DOHH2 (cell line): ENCODE results near the gene MYOF.

ENCODE experiments used
- CTCF ChIP-seq: fragments of 200-600 bp; sonication (generic); IDR thresholded peaks from one replicate; pipeline ENCODE4 v1.5.1; 2014; ENCODE audit warnings: antibody characterized with exemption, mild to moderate bottlenecking, low read depth, low read length; ENCODE audit not compliant: poor library complexity, severe bottlenecking
- EZH2phosphoT487 ChIP-seq: fragments of 200-600 bp; sonication (generic); IDR thresholded peaks from 2 replicates; pipeline ENCODE4 v1.6.1; 2017; ENCODE audit warnings: borderline replicate concordance, mild to moderate bottlenecking, antibody characterized with exemption, low read length, moderate library complexity, mixed read lengths

- TF ChIP-seq CTCF (peak; percentile 65), EZH2phosphoT487 (no peak)
These were observed 129.3 kb downstream of the MYOF start for GRCh38 chr10:93352638-93353383.
